HL-60 (cell line): ENCODE data around the gene NRP1.

Source experiments
- GABPA ChIP-seq: IDR thresholded peaks from 2 replicates; pipeline ENCODE4 v1.6.1; 2012; ENCODE audit warnings: low read depth
- POLR2AphosphoS5 ChIP-seq: IDR thresholded peaks from 2 replicates; pipeline ENCODE4 v1.6.1; 2012; ENCODE audit warnings: low read depth
- SPI1 ChIP-seq: IDR thresholded peaks from 2 replicates; pipeline ENCODE4 v1.6.1; 2012; ENCODE audit warnings: low read depth, mild to moderate bottlenecking, borderline replicate concordance
- TF ChIP-seq, protein P1 (sequence below): IDR thresholded peaks from one replicate; pipeline ENCODE4 v1.5.1; 2011; ENCODE audit warnings: low read length, control low read depth, inconsistent platforms; ENCODE audit not compliant: insufficient read depth

- TF ChIP-seq, protein P1, sequence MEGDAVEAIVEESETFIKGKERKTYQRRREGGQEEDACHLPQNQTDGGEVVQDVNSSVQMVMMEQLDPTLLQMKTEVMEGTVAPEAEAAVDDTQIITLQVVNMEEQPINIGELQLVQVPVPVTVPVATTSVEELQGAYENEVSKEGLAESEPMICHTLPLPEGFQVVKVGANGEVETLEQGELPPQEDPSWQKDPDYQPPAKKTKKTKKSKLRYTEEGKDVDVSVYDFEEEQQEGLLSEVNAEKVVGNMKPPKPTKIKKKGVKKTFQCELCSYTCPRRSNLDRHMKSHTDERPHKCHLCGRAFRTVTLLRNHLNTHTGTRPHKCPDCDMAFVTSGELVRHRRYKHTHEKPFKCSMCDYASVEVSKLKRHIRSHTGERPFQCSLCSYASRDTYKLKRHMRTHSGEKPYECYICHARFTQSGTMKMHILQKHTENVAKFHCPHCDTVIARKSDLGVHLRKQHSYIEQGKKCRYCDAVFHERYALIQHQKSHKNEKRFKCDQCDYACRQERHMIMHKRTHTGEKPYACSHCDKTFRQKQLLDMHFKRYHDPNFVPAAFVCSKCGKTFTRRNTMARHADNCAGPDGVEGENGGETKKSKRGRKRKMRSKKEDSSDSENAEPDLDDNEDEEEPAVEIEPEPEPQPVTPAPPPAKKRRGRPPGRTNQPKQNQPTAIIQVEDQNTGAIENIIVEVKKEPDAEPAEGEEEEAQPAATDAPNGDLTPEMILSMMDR = no peak
- TF ChIP-seq POLR2AphosphoS5 = no peak
- no peak for TF ChIP-seq SPI1
- TF ChIP-seq GABPA = no peak
Measured at GRCh38 chr10:33306126-33306525, 28.3 kb downstream of the NRP1 start.
